KMS-11 (cell line): ENCODE measurements around the gene ADRA2A.

ENCODE experiments used
- H2AFZ ChIP-seq: fragments of 200-600 bp; sonication (generic); 2 replicates; pipeline ENCODE4 v1.6.1; 2016; ENCODE audit warnings: antibody characterized with exemption, mixed run types, low read depth
- H3K27ac ChIP-seq: fragments of 200-600 bp; sonication (generic); 2 replicates; pipeline ENCODE4 v1.6.1; 2016; ENCODE audit warnings: mild to moderate bottlenecking, mixed run types
- H3K27me3 ChIP-seq: fragments of 200-600 bp; sonication (generic); 2 replicates; pipeline ENCODE4 v1.6.1; 2017; ENCODE audit warnings: mild to moderate bottlenecking, low read depth, mixed run types, moderate library complexity; ENCODE audit not compliant: insufficient read depth
- H3K36me3 ChIP-seq: fragments of 200-600 bp; sonication (generic); 2 replicates; pipeline ENCODE4 v1.6.1; 2017; ENCODE audit warnings: mild to moderate bottlenecking, mixed run types; ENCODE audit not compliant: insufficient read depth
- H3K4me1 ChIP-seq: fragments of 200-600 bp; sonication (generic); 2 replicates; pipeline ENCODE4 v1.6.1; 2016; ENCODE audit warnings: mild to moderate bottlenecking, low read depth, mixed run types; ENCODE audit not compliant: poor library complexity, severe bottlenecking
- H3K4me2 ChIP-seq: fragments of 200-600 bp; sonication (generic); 2 replicates; pipeline ENCODE4 v1.7.0; 2016; ENCODE audit warnings: mild to moderate bottlenecking, mixed run types
- H3K4me3 ChIP-seq: fragments of 200-600 bp; sonication (generic); IDR thresholded peaks from 2 replicates; pipeline ENCODE4 v1.6.1; 2017; ENCODE audit warnings: low read depth, low read length, mixed read lengths; ENCODE audit not compliant: insufficient read depth
- H3K79me2 ChIP-seq: fragments of 200-600 bp; sonication (generic); 2 replicates; pipeline ENCODE4 v1.6.1; 2016; ENCODE audit warnings: low read depth, mixed run types; ENCODE audit not compliant: insufficient read depth
- H3K9ac ChIP-seq: fragments of 200-600 bp; sonication (generic); 2 replicates; pipeline ENCODE4 v1.6.1; 2016; ENCODE audit warnings: mild to moderate bottlenecking, mixed run types
- H4K20me1 ChIP-seq: fragments of 200-600 bp; sonication (generic); 2 replicates; pipeline ENCODE4 v1.6.1; 2016; ENCODE audit warnings: mild to moderate bottlenecking, mixed run types; ENCODE audit not compliant: insufficient read depth
- TF ChIP-seq, protein P1 (sequence below): fragments of 200-600 bp; sonication (generic); conservative IDR thresholded peaks from 2 replicates; pipeline ENCODE4 v1.6.1; 2017; ENCODE audit warnings: low read depth, mild to moderate bottlenecking, antibody characterized with exemption, low read length, moderate library complexity, mixed read lengths

ADRA2A gene

DNA sequence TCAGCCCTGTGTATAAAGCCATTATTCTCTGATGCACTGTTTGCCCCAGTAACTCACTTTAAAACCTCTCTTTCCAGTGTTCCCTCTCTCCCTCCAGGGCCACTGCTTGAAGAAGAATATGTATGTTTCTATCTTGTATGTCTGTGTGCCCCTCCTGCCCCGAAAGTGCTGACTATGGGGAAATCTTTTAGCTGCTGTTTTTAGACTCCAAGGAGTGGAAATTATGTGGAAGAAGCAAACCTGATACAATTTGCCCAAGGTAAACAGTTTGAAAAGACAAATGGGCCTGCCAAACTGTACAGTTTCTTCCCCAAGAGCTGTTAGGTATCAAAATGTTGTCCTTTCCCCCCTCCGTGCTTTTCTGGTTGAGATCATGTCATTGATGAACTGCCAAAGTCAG, 3.4 kb downstream of the ADRA2A start:
- no peak overlapping the region for H3K9ac ChIP-seq
- no peaks in the 10 kb centered on the region for H3K79me2 ChIP-seq
- H3K27me3 ChIP-seq, result no peaks in the 10 kb centered on the region
- no peak overlapping the region for H2AFZ ChIP-seq
- TF ChIP-seq, protein P1, sequence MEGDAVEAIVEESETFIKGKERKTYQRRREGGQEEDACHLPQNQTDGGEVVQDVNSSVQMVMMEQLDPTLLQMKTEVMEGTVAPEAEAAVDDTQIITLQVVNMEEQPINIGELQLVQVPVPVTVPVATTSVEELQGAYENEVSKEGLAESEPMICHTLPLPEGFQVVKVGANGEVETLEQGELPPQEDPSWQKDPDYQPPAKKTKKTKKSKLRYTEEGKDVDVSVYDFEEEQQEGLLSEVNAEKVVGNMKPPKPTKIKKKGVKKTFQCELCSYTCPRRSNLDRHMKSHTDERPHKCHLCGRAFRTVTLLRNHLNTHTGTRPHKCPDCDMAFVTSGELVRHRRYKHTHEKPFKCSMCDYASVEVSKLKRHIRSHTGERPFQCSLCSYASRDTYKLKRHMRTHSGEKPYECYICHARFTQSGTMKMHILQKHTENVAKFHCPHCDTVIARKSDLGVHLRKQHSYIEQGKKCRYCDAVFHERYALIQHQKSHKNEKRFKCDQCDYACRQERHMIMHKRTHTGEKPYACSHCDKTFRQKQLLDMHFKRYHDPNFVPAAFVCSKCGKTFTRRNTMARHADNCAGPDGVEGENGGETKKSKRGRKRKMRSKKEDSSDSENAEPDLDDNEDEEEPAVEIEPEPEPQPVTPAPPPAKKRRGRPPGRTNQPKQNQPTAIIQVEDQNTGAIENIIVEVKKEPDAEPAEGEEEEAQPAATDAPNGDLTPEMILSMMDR, result no peak
- no peak overlapping the region for H3K4me2 ChIP-seq
- H3K36me3 ChIP-seq, result no peaks in the 10 kb centered on the region
- H3K4me3 ChIP-seq, result no peak overlapping the region
- peaks cover 4% of the 10 kb centered on the region for H3K4me1 ChIP-seq
- no peaks in the 10 kb centered on the region for H4K20me1 ChIP-seq
- no peak overlapping the region for H3K27ac ChIP-seq

DNA sequence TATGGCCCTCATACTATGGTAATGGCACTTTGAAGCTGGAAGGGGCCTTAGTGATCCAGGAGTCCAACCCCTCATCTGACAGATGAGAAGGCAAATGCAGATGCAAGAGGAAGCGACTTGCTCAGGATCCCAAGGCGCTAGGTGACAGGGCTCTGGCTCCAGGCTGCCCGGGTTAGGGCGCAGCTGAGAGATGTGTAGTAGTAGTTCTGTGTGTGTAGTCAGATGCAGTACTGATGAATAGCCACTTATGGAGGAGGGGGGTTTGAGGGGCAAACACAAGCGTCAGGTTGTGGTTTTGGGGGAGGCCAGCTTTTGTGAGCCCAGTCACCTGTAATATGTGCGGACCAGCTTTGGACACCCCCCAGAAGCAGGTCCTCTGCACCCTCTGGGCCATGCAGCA, 4.8 kb downstream of the ADRA2A start:
- H4K20me1 ChIP-seq, result no peaks in the 10 kb centered on the region
- no peaks in the 10 kb centered on the region for H3K36me3 ChIP-seq
- no peaks in the 10 kb centered on the region for H3K27me3 ChIP-seq
- no peak overlapping the region for H3K4me2 ChIP-seq
- no peak overlapping the region for H3K27ac ChIP-seq
- TF ChIP-seq, protein P1, result no peak
- H3K4me3 ChIP-seq, result no peak overlapping the region
- no peak overlapping the region for H2AFZ ChIP-seq
- no peaks in the 10 kb centered on the region for H3K79me2 ChIP-seq
- H3K4me1 ChIP-seq, result peaks cover 4% of the 10 kb centered on the region
- H3K9ac ChIP-seq, result no peak overlapping the region

DNA sequence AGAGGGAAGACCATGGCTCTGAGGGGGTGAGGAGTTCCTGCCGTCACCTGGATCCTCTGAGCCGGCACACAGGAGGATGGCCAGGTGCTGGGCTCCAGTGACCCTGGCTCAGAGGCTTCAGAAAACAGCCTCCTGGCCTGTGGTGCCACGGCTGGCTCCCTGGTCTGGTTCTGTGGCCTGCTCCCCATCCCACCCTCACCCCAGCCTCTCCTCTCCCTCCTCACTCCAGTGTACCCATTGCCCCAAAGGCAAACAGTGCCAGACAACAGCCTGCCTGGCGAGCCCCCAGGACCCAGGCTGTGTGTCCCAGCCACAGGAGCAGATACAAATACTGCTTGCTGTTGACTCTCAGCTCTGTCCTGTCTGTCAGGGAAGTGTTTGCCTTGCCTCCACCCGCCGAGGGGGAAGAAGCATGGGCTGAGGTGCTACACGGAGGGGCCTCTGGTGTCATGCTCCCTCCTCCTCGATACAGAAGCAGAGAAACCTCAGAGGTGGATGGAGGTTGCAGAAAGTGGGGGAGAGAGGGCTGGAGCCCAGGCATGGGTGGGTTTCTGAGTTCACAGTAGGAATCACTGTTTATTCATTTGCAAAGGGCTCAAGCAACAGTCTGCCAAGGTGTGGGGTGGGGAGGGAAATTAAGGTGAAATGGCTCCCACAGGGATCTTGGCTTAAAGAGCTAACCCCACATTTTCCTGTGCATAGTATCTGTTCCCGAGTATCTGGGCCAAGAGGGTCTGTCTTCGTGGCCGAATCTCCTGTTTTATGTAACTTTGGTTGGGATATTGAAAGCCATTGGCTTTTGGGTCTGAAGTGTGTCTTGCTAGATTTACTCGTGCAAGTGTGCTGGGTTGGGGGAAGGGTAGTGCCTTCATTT, 5.5 kb downstream of the ADRA2A start:
- Histone ChIP-seq H3K4me1 (peaks cover 4% of the 10 kb centered on the region), H4K20me1 (no peaks in the 10 kb centered on the region), H3K27ac (no peak overlapping the region), H3K79me2 (no peaks in the 10 kb centered on the region), H2AFZ (no peak overlapping the region), H3K4me2 (no peak overlapping the region), H3K9ac (no peak overlapping the region), H3K27me3 (no peaks in the 10 kb centered on the region), H3K4me3 (no peak overlapping the region), H3K36me3 (no peaks in the 10 kb centered on the region)
- TF ChIP-seq, protein P1, result no peak

DNA sequence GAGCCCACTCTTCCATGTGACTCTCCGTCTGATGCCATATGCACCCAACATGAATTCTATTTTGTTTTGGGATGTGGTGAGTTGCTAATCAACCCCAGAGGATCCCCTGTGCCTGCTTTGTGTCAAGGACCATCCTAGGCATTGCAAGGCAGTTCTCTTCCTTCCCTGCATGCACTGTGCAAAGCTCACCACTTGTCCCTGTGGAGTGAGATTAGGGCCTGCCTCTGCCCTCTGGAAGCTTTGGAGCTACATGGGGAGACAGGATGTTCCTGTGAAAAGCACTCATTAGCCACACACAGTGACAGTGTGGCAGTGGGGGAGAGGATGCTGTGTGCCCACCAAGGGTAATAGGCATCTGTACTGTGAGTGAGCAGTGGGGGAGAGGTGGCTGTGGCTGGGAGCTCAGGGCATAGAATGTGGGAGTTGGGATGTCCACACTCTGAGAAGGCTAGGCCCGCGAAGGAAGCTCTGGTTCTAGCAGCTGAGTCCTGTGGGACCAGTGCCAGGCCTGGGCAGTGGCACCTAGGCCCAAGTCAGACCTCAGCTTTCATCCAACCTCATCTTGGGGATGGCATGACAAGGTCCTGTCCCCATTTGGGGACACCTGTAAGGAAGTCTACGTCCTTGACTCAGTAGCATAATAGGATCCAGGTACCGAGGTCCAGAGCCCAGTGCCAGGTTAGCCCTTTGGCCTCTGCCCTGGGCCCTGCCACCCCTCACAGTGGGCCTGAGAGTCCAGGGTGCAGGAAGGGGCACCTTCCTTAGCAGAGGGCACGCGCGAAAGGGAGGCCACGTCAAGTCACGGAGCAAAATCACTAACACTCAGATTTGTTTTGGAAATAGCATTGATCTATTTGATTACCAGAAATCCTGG, 6.6 kb downstream of the ADRA2A start:
- no peak overlapping the region for H3K9ac ChIP-seq
- H3K27me3 ChIP-seq, result no peaks in the 10 kb centered on the region
- no peaks in the 10 kb centered on the region for H3K79me2 ChIP-seq
- H3K4me1 ChIP-seq, result peaks cover 4% of the 10 kb centered on the region
- H2AFZ ChIP-seq, result no peak overlapping the region
- no peak overlapping the region for H3K27ac ChIP-seq
- H3K36me3 ChIP-seq, result no peaks in the 10 kb centered on the region
- H3K4me3 ChIP-seq, result no peak overlapping the region
- H3K4me2 ChIP-seq, result no peak overlapping the region
- TF ChIP-seq, protein P1, result no peak
- H4K20me1 ChIP-seq, result no peaks in the 10 kb centered on the region
